Peyer's patch (tissue), 4 donors: ENCODE results near the gene SEMA4D.

ENCODE experiments used
- CTCF ChIP-seq, 6 experiments: fragments of 450-650 bp in 4 of 6; fragments of 200-600 bp in 2 of 6; sonication (generic) in 1 of 6; IDR thresholded peaks; one replicate each; pipeline ENCODE4 v1.5.1; 2017 to 2019; ENCODE audit warnings: antibody characterized with exemption in 6 of 6, mild to moderate bottlenecking in 3 of 6, moderate library complexity in 1 of 6
- POLR2A ChIP-seq, 2 donors: fragments of 450-650 bp; IDR thresholded peaks; one replicate each; pipeline ENCODE4 v1.5.1; 2017; ENCODE audit warnings: antibody characterized with exemption in 2 of 2, mild to moderate bottlenecking in 2 of 2, moderate library complexity in 2 of 2

- TF ChIP-seq POLR2A (IDR thresholded peaks at IDR 0.05) (no peak), CTCF (IDR thresholded peaks at IDR 0.05) (no peak)
Measured at GRCh38 chr9:89497257-89497963, 503 bp downstream of the SEMA4D start.
